Anterior cingulate cortex (tissue), 58 donors: ENCODE data around the gene ELF2.
"Not testable (repeated sequence)": the region's sequence is repeated elsewhere in the genome, so short reads cannot be mapped to it uniquely, and the experiment has no call there.

Experiments
- DNase-seq, 58 donors: peaks; one replicate each; lab custom pipeline; 2025; lab: John Stamatoyannopoulos, UW

ELF2 gene

GRCh38 chr4:139145552-139145932, 31.5 kb downstream of the ELF2 start:
- no peak for DNase-seq

- peak in 1 of 58 donors; percentile 8 for DNase-seq
These were observed 32.0 kb downstream of the ELF2 start for GRCh38 chr4:139144911-139145551.

GRCh38 chr4:139144161-139144859, 32.7 kb downstream of the ELF2 start:
- DNase-seq = peak in 7 of 58 donors; percentile 1 to 26 (median 3)

- DNase-seq = no peak
These were observed 34.0 kb downstream of the ELF2 start for GRCh38 chr4:139142980-139143379.

GRCh38 chr4:139142087-139142486, 34.9 kb downstream of the ELF2 start:
- DNase-seq = no peak

GRCh38 chr4:139137763-139138162, 39.3 kb downstream of the ELF2 start:
- DNase-seq = no peak

- DNase-seq = no peak
These were observed 42.6 kb downstream of the ELF2 start for GRCh38 chr4:139134403-139134802.

GRCh38 chr4:139131209-139131870, 45.7 kb downstream of the ELF2 start:
- DNase-seq = no peak

GRCh38 chr4:139129206-139129605, 47.8 kb downstream of the ELF2 start:
- no peak for DNase-seq

GRCh38 chr4:139126898-139127297, 50.1 kb downstream of the ELF2 start:
- DNase-seq = no peak

- DNase-seq = no peak
These were observed 53.1 kb downstream of the ELF2 start for GRCh38 chr4:139123910-139124309.

GRCh38 chr4:139118365-139118764, 58.7 kb downstream of the ELF2 start:
- DNase-seq = no peak

GRCh38 chr4:139115226-139115625, 61.8 kb downstream of the ELF2 start:
- no peak for DNase-seq

GRCh38 chr4:139114795-139115194, 62.2 kb downstream of the ELF2 start:
- DNase-seq = not testable (repeated sequence)

- no peak for DNase-seq
These were observed 64.4 kb downstream of the ELF2 start for GRCh38 chr4:139112650-139113049.

- no peak for DNase-seq
These were observed 68.4 kb downstream of the ELF2 start for GRCh38 chr4:139108567-139109128.

GRCh38 chr4:139099366-139099982, 77.5 kb downstream of the ELF2 start:
- DNase-seq = peak in 48 of 58 donors; percentile 2 to 74 (median 32)

- DNase-seq = no peak
These were observed 84.7 kb downstream of the ELF2 start for GRCh38 chr4:139092271-139092670.

GRCh38 chr4:139085141-139085540, 91.9 kb downstream of the ELF2 start:
- no peak for DNase-seq

GRCh38 chr4:139084804-139085093, 92.3 kb downstream of the ELF2 start:
- no peak for DNase-seq
